Activated CD4-positive, alpha-beta memory T cell treated with anti-CD3 and anti-CD28 coated beads for 36 hours (primary cell): ENCODE results near the gene NINJ1. TPM values are rescaled to one million over a fixed set of nuclear protein-coding genes. Genes with fewer than 3 reads are reported as not detected.
A peak's percentile ranks its signal among the peaks of the same experiment; 100 is the strongest.
"Not testable (repeated sequence)": the region's sequence is repeated elsewhere in the genome, so short reads cannot be mapped to it uniquely, and the experiment has no call there.

Source experiments
- CTCF ChIA-PET: fragments of 350-600 bp; sonication (Branson Sonifier 250); formaldehyde crosslinking; loops from one replicate; lab custom pipeline; 2021; ENCODE audit warnings: antibody characterized with exemption, inconsistent platforms; lab: Charles Lee
- POLR2A ChIA-PET: fragments of 350-600 bp; sonication (Branson Sonifier 250); formaldehyde crosslinking; loops from one replicate; lab custom pipeline; 2021; ENCODE audit warnings: antibody characterized with exemption; lab: Charles Lee
- DNase-seq: peaks from one replicate; pipeline ENCODE4 v3.0.0-alpha.2; 2020
- H3K27ac Mint-ChIP-seq: one replicate; pipeline ENCODE4 v1.8.0; 2021; ENCODE audit warnings: mixed read lengths
- H3K27me3 Mint-ChIP-seq: one replicate; pipeline ENCODE4 v1.8.0; 2021; ENCODE audit warnings: mixed read lengths
- H3K36me3 Mint-ChIP-seq: one replicate; pipeline ENCODE4 v1.8.0; 2021; ENCODE audit warnings: mixed read lengths
- H3K4me1 Mint-ChIP-seq: one replicate; pipeline ENCODE4 v1.8.0; 2021; ENCODE audit warnings: low read depth, mixed read lengths
- H3K4me3 Mint-ChIP-seq: one replicate; pipeline ENCODE4 v1.8.0; 2021; ENCODE audit warnings: mild to moderate bottlenecking, mixed read lengths
- H3K9me3 Mint-ChIP-seq: one replicate; pipeline ENCODE4 v1.8.0; 2021; ENCODE audit warnings: mixed read lengths
- intact Hi-C: fragments of 100-400 bp; cut with micrococcal nuclease; formaldehyde crosslinking; loops from one replicate; pipeline ENCODE4 v1.15.1; 2023
- total RNA-seq, 2 experiments: library from RNA; stranded (reverse); gene quantifications; one replicate each; pipeline ENCODE4 v1.2.3, GENCODE V29; 2021

NINJ1 gene
- total RNA-seq, 2 experiments from 2014 or later: 77.9 to 82.0 TPM

DNA sequence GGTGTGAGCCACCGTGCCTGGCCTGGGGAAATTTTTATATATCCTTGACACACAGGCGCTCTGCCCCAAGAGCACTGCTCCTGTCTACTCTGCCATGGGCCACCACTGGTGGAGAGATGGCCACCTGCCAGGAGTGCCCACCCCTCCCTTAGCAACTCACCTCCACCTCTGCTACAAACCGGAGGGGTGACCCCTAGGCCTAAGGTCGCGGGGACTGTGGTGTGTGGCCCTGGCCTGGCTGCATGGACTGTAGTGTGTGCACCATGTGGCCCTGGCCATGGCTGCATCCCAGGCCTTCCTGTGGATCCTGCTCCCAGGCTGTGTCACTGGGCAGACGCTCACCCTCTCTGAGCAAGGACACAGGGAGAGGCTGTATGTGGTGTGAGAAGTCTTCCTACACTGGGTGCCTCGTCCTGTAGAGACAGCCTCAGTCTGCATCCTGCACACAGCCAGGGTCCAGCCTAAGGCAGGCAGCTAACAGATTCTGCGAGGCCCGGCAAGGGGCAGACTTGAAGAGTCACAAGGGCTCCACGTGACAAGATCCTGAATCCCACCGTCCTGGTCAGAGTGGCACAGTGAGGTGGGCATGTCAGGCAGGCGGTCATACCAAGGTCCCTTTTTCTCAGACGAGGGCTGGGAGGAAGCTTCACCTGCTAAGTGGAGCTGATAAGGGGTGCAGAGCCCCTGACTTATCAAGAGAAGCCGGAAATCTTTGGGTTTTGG is 10.3 kb downstream of the NINJ1 start:
- Mint-ChIP-seq H3K36me3 (peaks cover 28% of the 10 kb centered on the region), H3K9me3 (no peaks in the 10 kb centered on the region), H3K4me3 (no peak overlapping the region), H3K27me3 (no peaks in the 10 kb centered on the region), H3K27ac (no peak overlapping the region), H3K4me1 (peaks cover 41% of the 10 kb centered on the region)
- DNase-seq: no peak
- intact Hi-C loops: no loop called here
- ChIA-PET POLR2A (no interaction called here), CTCF (interaction anchor here (0.9 to 5.0 kb wide), 3 partner anchors 15 to 120 kb away, joined by 4 to 21 read pairs (median 4); no protein-coding TSS in a partner anchor)

DNA sequence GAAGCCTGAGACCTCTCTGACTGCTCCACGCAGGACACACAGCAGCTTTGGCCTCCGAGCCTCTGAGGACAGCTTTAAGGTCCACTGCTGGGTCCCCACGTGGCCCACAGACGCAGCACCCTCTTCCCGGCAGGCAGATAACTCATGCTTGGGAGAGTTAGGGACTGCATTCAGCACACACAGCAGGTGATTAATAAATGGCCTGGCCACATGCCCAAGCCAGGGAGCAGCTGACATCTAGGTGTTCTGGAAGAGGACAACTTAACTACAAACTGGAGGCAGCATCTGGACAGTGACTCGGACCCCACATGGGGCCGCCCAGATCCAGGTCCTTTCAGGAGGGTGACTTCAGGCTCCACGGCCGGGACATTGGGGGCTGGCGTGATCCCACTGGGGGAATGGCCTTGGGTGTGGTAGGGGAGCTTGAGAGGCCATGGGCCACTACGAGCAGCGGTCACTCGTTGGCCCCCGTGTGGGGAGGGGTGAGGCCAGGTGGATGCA is 11.3 kb downstream of the NINJ1 start:
- intact Hi-C loops: no loop called here
- Mint-ChIP-seq H3K9me3 (no peaks in the 10 kb centered on the region), H3K36me3 (peaks cover 28% of the 10 kb centered on the region), H3K4me1 (peaks cover 31% of the 10 kb centered on the region), H3K27me3 (no peaks in the 10 kb centered on the region), H3K27ac (no peak overlapping the region), H3K4me3 (no peak overlapping the region)
- POLR2A ChIA-PET: no interaction called here
- no peak for DNase-seq
- CTCF ChIA-PET: interaction anchor here (0.9 to 1.4 kb wide), 2 partner anchors 14 to 119 kb away, joined by 4 read pairs; no protein-coding TSS in a partner anchor

GRCh38 chr9:93121316-93122241 is 12.5 kb downstream of the NINJ1 start:
- intact Hi-C loops: no loop called here
- ChIA-PET CTCF (no interaction called here), POLR2A (no interaction called here)
- H3K27ac Mint-ChIP-seq: no peak overlapping the region
- H3K9me3 Mint-ChIP-seq: no peaks in the 10 kb centered on the region
- H3K4me3 Mint-ChIP-seq: no peak overlapping the region
- H3K4me1 Mint-ChIP-seq: peaks cover 19% of the 10 kb centered on the region
- H3K27me3 Mint-ChIP-seq: no peaks in the 10 kb centered on the region
- peaks cover 28% of the 10 kb centered on the region for H3K36me3 Mint-ChIP-seq
- DNase-seq: no peak

DNA sequence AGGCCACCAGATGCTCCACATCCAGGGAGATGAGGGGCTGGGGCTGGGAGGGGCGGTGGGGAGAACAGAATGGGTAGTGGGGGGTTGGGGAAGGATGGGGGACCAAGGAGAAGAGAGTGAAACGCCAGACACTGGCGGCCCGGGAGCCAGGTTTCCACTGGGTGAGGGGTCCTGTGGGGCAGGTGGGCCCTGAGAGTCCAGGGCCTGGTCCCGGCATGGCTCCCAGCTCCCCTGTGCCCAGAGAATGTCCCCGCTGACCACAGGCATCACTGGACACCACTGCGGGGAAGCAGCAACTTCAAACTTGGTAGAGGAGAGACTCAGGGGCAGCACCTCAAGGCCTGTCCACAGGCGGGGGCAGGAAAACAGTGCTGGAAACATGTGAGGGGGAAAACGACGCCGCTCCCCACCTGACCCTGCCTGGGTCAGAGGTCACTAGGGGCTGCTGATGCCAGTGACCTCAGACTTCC is 13.2 kb downstream of the NINJ1 start:
- Mint-ChIP-seq H3K9me3 (no peaks in the 10 kb centered on the region), H3K36me3 (peaks cover 26% of the 10 kb centered on the region), H3K4me3 (no peak overlapping the region), H3K27ac (no peak overlapping the region), H3K27me3 (no peaks in the 10 kb centered on the region), H3K4me1 (peaks cover 12% of the 10 kb centered on the region)
- POLR2A ChIA-PET: interaction anchor here (1.0 to 3.1 kb wide), 2 partner anchors 9 to 13 kb away, joined by 3 to 16 read pairs; no protein-coding TSS in a partner anchor
- CTCF ChIA-PET: interaction anchor here (1.5 to 3.8 kb wide), 2 partner anchors 12 to 117 kb away, joined by 5 to 34 read pairs; no protein-coding TSS in a partner anchor
- no peak for DNase-seq
- intact Hi-C loops: no loop called here

- H3K36me3 Mint-ChIP-seq: peaks cover 24% of the 10 kb centered on the region
- peak overlapping the region; percentile 75 for H3K27ac Mint-ChIP-seq
- ChIA-PET CTCF (interaction anchor here (0.6 to 3.8 kb wide), 4 partner anchors 11 to 139 kb away, joined by 3 to 34 read pairs (median 6); no protein-coding TSS in a partner anchor), POLR2A (interaction anchor here (0.6 to 3.1 kb wide), 5 partner anchors 10 to 61 kb away, joined by 3 to 16 read pairs (median 3); partner anchors contain the start of gene NINJ1)
- peak overlapping the region; percentile 35 for H3K4me3 Mint-ChIP-seq
- H3K27me3 Mint-ChIP-seq: no peaks in the 10 kb centered on the region
- H3K4me1 Mint-ChIP-seq: peaks cover 10% of the 10 kb centered on the region
- peak; percentile 64 for DNase-seq
- no peaks in the 10 kb centered on the region for H3K9me3 Mint-ChIP-seq
- intact Hi-C loops: no loop called here
Observed at GRCh38 chr9:93119953-93120845, 13.9 kb downstream of the NINJ1 start.

- H3K9me3 Mint-ChIP-seq: no peaks in the 10 kb centered on the region
- H3K4me3 Mint-ChIP-seq: peak overlapping the region; percentile 35
Observed at GRCh38 chr9:93119703-93119952, 14.4 kb downstream of the NINJ1 start.

DNA sequence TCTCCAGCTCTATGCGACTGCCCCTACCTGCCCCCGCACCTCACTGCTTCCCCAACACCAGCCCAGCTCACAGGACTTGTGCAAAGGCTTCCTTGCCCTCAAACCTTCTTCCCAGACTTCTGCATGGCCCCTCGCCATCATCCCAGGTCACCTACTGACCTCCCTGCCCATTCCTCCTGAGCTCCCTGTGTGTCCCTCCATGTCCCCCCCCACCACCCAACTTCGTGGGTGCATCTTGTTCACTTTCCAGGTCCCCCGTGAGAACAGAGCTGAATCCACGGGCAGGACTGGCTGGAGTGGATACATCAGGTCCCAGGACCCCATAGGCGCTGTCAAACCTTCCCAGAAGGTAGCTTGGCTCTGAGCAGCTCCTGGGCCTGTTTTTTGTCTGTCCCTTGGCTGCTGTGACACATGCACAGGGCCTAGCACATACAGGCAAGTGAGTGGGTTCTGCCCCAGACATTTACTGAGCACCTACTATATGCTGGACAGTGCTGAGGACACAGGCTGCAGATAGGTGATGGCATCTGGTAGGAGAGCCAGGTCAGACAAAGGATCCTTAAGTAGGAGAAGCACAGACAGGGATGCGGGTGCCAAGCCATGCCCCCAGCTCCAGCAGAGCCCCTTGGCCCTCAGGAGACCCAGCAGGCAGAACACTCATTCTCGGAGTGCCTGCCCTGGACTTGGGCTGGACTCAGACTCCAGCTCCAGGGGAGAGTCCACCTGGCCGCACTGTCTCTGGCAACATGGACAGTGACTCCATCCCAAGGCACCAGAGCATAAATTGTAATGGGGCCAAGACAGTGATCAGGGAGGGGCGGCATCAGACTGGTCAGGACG is 15.0 kb downstream of the NINJ1 start:
- intact Hi-C loops: no loop called here
- H3K27me3 Mint-ChIP-seq: no peaks in the 10 kb centered on the region
- H3K4me1 Mint-ChIP-seq: peaks cover 14% of the 10 kb centered on the region
- peaks cover 16% of the 10 kb centered on the region for H3K36me3 Mint-ChIP-seq
- no peak for DNase-seq
- ChIA-PET CTCF (interaction anchor here (1.0 to 3.8 kb wide), 5 partner anchors 10 to 185 kb away, joined by 3 to 34 read pairs (median 5); no protein-coding TSS in a partner anchor), POLR2A (interaction anchor here (1.1 to 3.1 kb wide), 4 partner anchors 11 to 60 kb away, joined by 3 to 16 read pairs (median 6); partner anchors contain the start of gene NINJ1)
- peak overlapping the region; percentile 75 for H3K27ac Mint-ChIP-seq
- H3K9me3 Mint-ChIP-seq: no peaks in the 10 kb centered on the region
- no peak overlapping the region for H3K4me3 Mint-ChIP-seq

More at GRCh38 chr9:93119703-93119952, 14.4 kb downstream of the NINJ1 start:
- H3K27me3 Mint-ChIP-seq: no peaks in the 10 kb centered on the region
- no peak for DNase-seq
- ChIA-PET POLR2A (interaction anchor here (1.2 to 3.1 kb wide), 3 partner anchors 10 to 60 kb away, joined by 3 to 16 read pairs (median 8); partner anchors contain the start of gene NINJ1), CTCF (interaction anchor here (0.6 to 3.8 kb wide), 5 partner anchors 11 to 184 kb away, joined by 3 to 34 read pairs (median 5); no protein-coding TSS in a partner anchor)
- peaks cover 14% of the 10 kb centered on the region for H3K4me1 Mint-ChIP-seq
- intact Hi-C loops: no loop called here
- H3K27ac Mint-ChIP-seq: peak overlapping the region; percentile 75
- H3K36me3 Mint-ChIP-seq: peaks cover 18% of the 10 kb centered on the region

DNA sequence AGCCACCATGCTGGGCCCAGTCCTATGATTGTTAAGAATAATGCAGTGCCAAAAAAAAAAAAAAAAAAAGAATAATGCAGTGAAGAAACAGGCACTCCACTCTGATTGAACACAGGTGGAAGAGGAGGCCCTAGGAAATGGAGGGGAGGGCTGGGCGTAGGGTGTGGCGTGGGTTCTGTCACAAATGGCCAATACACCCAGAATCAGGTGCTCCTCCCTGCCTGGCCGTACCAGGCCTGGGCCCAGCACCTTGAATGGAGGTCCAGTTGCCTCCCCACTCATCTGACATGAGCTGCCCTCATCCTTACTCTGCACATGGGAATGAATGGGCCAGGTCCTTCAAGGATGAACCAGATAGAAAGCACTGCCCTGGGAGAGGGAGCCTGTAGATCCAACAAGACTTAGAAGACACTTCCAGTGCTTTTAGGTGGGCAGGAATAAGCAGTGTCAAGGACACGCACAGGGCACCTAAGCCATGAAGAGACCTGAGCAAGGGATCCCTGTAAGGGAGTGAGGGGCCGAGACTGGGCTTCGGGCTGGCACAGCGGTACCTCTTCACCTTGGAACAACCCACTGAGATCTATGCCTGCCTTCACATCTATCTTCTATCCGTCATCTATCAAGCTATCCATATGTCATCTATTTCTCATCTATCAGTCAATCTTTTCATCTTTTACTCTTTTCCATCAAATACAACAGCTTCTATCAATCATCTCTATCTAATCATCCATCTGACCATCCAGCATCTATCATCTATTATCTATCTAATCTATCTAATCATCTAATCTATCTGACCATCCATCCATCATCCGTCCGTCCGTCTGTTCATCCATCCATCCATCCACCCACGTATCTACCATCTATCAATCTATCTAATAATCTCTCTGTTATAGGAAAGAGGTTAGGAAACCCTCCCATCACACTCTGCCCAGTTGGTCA is 15.9 kb downstream of the NINJ1 start:
- Mint-ChIP-seq H3K27me3 (no peaks in the 10 kb centered on the region), H3K4me3 (no peak overlapping the region), H3K36me3 (peaks cover 11% of the 10 kb centered on the region), H3K4me1 (peaks cover 14% of the 10 kb centered on the region), H3K27ac (no peak overlapping the region), H3K9me3 (no peaks in the 10 kb centered on the region)
- ChIA-PET CTCF (interaction anchor here (0.7 to 3.8 kb wide), 6 partner anchors 9 to 186 kb away, joined by 3 to 34 read pairs (median 4); no protein-coding TSS in a partner anchor), POLR2A (interaction anchor here (1.1 to 3.1 kb wide), 3 partner anchors 12 to 16 kb away, joined by 3 to 16 read pairs (median 8); partner anchors contain the start of gene NINJ1)
- DNase-seq: no peak
- intact Hi-C loops: no loop called here

DNA sequence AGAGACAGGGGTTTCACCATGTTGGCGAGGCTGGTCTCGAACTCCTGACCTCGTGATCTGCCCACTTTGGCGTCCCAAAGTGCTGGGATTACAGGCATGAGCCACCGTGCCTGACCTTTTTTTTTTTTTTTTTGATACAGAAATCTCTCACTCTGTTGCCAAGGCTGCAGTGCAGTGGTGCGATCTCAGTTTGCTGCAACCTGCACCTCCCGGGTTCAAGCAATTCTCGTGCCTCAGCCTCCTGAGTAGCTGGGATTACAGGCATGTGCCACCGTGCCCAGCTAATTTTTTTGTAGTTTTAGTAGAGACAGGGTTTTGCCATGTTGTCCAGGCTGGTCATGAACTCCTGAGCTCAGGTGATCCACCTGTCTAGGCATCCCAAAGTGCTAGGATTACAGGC is 16.5 kb downstream of the NINJ1 start:
- POLR2A ChIA-PET, H3K4me3 Mint-ChIP-seq, H3K27me3 Mint-ChIP-seq, H3K9me3 Mint-ChIP-seq, intact Hi-C loops, H3K27ac Mint-ChIP-seq, DNase-seq: not testable (repeated sequence)
- CTCF ChIA-PET: interaction anchor here (0.6 to 3.8 kb wide), 4 partner anchors 9 to 309 kb away, joined by 3 to 34 read pairs (median 4); no protein-coding TSS in a partner anchor
- Mint-ChIP-seq H3K36me3 (peaks cover 13% of the 10 kb centered on the region), H3K4me1 (peaks cover 14% of the 10 kb centered on the region)
